ENCODE results near the gene PNKD.

The PNKD gene

GRCh38 chr2:218384975-218385374 is 114.7 kb downstream of the PNKD start:
- H3K36me3 ChIP-seq (ENCODE audit: insufficient read depth, low read length) = no peaks in the 10 kb centered on the region
- H3F3A ChIP-seq (ENCODE audit: insufficient read depth, low read length) = no peaks in the 10 kb centered on the region
- H3K79me2 ChIP-seq (ENCODE audit: insufficient read depth, low read length) = no peaks in the 10 kb centered on the region
- H3K9ac ChIP-seq (ENCODE audit: low read length) = no peak overlapping the region
- H4K20me1 ChIP-seq (ENCODE audit: insufficient read depth, low read length) = no peaks in the 10 kb centered on the region
- H3K27ac ChIP-seq (ENCODE audit: low read depth, low read length, poor library complexity, severe bottlenecking) = no peak overlapping the region
- no peaks in the 10 kb centered on the region for H3K4me1 ChIP-seq (ENCODE audit: insufficient read depth, low read length, severe bottlenecking)
- no peak overlapping the region for H2AFZ ChIP-seq (ENCODE audit: low read length)
- no peak overlapping the region for H3K4me3 ChIP-seq (ENCODE audit: low read depth, low read length, poor library complexity, severe bottlenecking)
- H3K9me3 ChIP-seq (ENCODE audit: low read length) = no peaks in the 10 kb centered on the region
- no peak for TF ChIP-seq EZH2 (IDR thresholded peaks at IDR 0.05; ENCODE audit: borderline replicate concordance, low read length)
- no peak overlapping the region for H3K4me2 ChIP-seq (ENCODE audit: low read length)
- H3K9me2 ChIP-seq (ENCODE audit: low read depth, low read length) = no peaks in the 10 kb centered on the region
- peaks cover 13% of the 10 kb centered on the region for H3K27me3 ChIP-seq (ENCODE audit: insufficient read depth, low read length)

GRCh38 chr2:218386505-218387368 is 116.4 kb downstream of the PNKD start:
- Histone ChIP-seq H3K36me3 (ENCODE audit: insufficient read depth, low read length) (no peaks in the 10 kb centered on the region), H3K9me3 (ENCODE audit: low read length) (no peaks in the 10 kb centered on the region), H3F3A (ENCODE audit: insufficient read depth, low read length) (no peaks in the 10 kb centered on the region), H3K27ac (ENCODE audit: low read depth, low read length, poor library complexity, severe bottlenecking) (no peak overlapping the region), H3K4me1 (ENCODE audit: insufficient read depth, low read length, severe bottlenecking) (no peaks in the 10 kb centered on the region), H3K27me3 (ENCODE audit: insufficient read depth, low read length) (peaks cover 10% of the 10 kb centered on the region), H3K9ac (ENCODE audit: low read length) (no peak overlapping the region), H3K9me2 (ENCODE audit: low read depth, low read length) (no peaks in the 10 kb centered on the region), H2AFZ (ENCODE audit: low read length) (no peak overlapping the region), H3K79me2 (ENCODE audit: insufficient read depth, low read length) (no peaks in the 10 kb centered on the region), H3K4me2 (ENCODE audit: low read length) (no peak overlapping the region), H4K20me1 (ENCODE audit: insufficient read depth, low read length) (no peaks in the 10 kb centered on the region), H3K4me3 (ENCODE audit: low read depth, low read length, poor library complexity, severe bottlenecking) (no peak overlapping the region)
- TF ChIP-seq, protein P1, sequence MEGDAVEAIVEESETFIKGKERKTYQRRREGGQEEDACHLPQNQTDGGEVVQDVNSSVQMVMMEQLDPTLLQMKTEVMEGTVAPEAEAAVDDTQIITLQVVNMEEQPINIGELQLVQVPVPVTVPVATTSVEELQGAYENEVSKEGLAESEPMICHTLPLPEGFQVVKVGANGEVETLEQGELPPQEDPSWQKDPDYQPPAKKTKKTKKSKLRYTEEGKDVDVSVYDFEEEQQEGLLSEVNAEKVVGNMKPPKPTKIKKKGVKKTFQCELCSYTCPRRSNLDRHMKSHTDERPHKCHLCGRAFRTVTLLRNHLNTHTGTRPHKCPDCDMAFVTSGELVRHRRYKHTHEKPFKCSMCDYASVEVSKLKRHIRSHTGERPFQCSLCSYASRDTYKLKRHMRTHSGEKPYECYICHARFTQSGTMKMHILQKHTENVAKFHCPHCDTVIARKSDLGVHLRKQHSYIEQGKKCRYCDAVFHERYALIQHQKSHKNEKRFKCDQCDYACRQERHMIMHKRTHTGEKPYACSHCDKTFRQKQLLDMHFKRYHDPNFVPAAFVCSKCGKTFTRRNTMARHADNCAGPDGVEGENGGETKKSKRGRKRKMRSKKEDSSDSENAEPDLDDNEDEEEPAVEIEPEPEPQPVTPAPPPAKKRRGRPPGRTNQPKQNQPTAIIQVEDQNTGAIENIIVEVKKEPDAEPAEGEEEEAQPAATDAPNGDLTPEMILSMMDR (IDR thresholded peaks at IDR 0.05; ENCODE audit: low read length) = no peak
- no peak for TF ChIP-seq EZH2 (IDR thresholded peaks at IDR 0.05; ENCODE audit: borderline replicate concordance, low read length)

DNA sequence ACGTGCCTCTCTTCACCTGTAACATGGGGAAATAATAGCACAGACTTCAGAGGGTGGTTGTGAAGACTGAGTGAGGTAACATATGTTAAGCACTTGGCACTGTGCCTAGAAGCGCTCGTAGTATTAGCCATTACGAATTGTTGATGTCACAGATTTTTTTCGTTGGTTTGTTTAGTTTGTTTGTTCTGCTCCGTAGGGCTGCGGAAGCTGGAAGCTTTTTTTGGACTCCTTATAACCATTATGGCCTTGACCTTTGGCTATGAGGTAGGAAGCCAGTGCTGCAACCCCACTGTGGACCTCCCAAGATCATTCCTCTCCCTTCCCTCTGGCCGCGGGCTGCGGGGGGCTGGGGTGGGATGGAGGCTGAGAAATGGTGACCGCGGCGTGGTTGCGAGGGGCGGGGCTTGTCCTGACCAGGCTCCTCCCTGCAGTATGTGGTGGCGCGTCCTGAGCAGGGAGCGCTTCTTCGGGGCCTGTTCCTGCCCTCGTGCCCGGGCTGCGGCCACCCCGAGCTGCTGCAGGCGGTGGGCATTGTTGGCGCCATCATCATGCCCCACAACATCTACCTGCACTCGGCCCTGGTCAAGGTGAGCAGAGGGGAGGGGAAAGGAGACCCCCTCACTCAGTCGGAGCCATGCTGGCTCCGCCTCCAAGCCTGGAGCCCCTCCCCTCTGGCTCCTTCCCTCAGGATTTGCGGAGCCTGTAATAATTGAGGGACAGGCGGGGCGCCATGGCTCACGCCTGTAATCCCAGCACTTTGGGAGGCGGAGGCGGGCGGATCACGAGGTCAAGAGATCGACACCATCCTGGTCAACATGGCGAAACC is 117.3 kb downstream of the PNKD start:
- TF ChIP-seq, protein P1 (IDR thresholded peaks at IDR 0.05; ENCODE audit: low read length) = no peak
- no peak for TF ChIP-seq EZH2 (IDR thresholded peaks at IDR 0.05; ENCODE audit: borderline replicate concordance, low read length)
- Histone ChIP-seq H3K9me2 (ENCODE audit: low read depth, low read length) (no peaks in the 10 kb centered on the region), H3K36me3 (ENCODE audit: insufficient read depth, low read length) (no peaks in the 10 kb centered on the region), H3F3A (ENCODE audit: insufficient read depth, low read length) (no peaks in the 10 kb centered on the region), H3K4me1 (ENCODE audit: insufficient read depth, low read length, severe bottlenecking) (no peaks in the 10 kb centered on the region), H3K27ac (ENCODE audit: low read depth, low read length, poor library complexity, severe bottlenecking) (no peak overlapping the region), H3K27me3 (ENCODE audit: insufficient read depth, low read length) (peaks cover 5% of the 10 kb centered on the region), H4K20me1 (ENCODE audit: insufficient read depth, low read length) (no peaks in the 10 kb centered on the region), H3K9ac (ENCODE audit: low read length) (no peak overlapping the region), H3K9me3 (ENCODE audit: low read length) (no peaks in the 10 kb centered on the region), H2AFZ (ENCODE audit: low read length) (no peak overlapping the region), H3K4me2 (ENCODE audit: low read length) (no peak overlapping the region), H3K79me2 (ENCODE audit: insufficient read depth, low read length) (no peaks in the 10 kb centered on the region), H3K4me3 (ENCODE audit: low read depth, low read length, poor library complexity, severe bottlenecking) (no peak overlapping the region)
